GM19463 (cell line): Measurements from ENCODE around the gene C11orf68.
"Not testable (repeated sequence)": the region's sequence is repeated elsewhere in the genome, so short reads cannot be mapped to it uniquely, and the experiment has no call there.

Source experiments
- ATAC-seq: cut with Tn5 transposase; IDR thresholded peaks from one replicate; pipeline ENCODE4 v1.9.1; 2021; ENCODE audit warnings: mild to moderate bottlenecking, moderate library complexity; ENCODE audit not compliant: unreplicated experiment

C11orf68 gene

DNA sequence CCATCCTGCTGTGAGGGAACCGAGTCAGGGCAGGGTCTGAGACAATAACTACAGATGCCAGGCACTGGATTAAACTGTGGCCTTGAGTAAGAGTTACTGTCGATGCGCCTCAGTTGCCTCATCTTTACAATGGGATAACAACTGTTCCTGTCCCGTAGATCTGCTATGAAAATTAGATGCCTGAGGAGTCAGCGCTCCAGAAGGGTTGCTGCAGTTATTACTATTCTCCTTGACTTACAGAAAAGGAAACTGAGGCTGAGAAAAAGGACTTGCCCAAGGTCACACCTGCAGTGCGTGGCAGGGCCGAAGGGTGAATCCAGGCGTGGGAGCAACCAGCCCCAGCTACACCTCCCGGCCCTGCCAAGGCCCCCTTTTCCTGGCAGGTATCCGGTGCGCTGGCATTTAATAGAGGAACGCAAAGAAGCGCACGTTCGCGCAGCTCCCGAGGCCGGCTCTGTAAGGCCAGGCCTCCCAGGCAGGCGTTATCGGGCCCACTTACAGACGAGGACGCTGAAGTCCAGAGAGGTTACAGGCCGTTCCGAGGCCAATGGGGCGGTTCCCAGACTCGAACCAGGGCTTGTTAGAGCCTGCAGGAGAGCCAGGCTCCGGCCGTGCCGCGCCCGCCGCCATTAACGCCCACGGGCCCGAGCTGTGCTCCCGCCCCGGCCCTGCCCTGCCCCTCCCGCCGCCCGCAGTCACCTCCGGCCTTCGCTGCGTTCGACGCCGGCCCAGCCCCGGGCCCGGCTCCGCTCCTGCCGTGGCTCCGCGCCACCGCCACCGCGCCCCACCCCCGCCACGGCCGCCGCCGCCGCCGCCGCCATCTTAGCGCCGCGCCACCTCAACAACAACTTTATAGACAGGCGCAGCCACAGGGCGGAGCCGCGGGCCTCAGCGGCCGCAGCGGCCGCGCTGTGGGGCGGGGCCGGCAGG, at the start of gene C11orf68:
C11orf68 (minus strand) TSS at position 852 of the 930 bp plus-strand sequence; CDS start at position 821, 31 bp downstream.
- peak; percentile 45 for ATAC-seq

DNA sequence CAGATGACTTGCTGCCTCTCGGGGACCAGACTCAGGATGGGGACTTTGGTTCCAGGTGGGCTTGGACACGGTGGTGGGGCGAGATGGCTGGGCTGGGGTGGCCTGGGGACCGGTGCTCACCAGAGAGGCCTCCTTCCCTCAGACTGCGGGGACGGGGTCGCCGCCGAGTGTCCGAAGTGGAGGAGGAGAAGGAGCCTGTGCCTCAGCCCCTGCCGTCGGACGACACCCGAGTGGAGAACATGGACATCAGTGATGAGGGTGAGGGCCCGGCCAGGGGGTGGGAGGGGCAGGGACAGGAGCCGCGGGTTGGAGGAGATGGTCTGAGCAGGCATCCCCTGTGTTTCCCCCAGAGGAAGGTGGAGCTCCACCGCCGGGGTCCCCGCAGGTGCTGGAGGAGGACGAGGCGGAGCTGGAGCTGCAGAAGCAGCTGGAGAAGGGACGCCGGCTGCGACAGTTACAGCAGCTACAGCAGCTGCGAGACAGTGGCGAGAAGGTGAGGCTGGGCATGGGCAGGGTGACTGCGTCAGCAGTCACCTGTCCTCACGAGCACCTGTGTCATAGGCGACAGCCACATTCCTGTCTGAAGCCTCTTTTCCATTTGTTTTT, 48.6 kb upstream of the C11orf68 start:
- ATAC-seq, result no peak

DNA sequence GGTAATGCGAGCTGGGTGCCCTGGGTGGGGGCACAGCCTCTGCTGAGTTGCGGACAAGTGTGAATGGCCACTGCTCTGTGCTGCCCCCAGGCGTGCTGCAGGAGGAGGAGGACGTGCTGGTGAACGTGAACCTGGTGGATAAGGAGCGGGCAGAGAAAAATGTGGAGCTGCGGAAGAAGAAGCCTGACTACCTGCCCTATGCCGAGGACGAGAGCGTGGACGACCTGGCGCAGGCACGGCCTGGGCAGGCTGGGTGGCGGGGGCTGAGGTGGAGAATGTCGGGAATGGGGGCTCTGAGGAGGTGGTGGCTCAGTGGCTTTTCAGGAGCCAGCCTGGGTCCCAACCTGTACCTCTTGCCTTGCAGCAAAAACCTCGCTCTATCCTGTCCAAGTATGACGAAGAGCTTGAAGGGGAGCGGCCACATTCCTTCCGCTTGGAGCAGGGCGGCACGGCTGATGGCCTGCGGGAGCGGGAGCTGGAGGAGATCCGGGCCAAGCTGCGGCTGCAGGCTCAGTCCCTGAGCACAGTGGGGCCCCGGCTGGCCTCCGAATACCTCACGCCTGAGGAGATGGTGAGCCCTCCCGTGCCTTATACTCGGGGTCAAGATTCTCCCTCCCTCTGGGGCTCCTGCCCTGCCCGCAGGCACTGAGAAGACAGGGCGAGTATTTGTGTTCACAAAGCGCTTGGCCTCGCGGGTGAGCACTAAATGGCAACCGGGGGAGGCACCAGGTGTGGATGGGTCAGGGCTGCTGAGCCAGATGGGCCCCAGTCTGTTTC, 47.3 kb upstream of the C11orf68 start:
- no peak for ATAC-seq

DNA sequence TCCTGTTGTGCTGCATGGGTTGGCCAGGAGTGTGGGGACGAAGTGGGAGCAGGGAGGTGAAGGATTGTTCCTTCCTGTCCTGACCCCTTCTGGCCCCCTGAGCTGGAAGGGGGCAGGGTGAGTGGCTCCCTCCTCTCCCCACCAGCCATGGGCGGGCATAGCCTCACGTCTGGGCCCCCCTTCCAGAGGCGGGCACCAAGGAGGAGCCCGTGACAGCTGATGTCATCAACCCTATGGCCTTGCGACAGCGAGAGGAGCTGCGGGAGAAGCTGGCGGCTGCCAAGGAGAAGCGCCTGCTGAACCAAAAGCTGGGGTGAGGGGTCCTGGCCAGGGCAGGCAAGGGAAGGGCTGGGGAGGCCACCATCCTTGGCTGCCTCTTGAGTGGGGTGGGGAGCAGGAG, 46.0 kb upstream of the C11orf68 start:
- ATAC-seq, result no peak

DNA sequence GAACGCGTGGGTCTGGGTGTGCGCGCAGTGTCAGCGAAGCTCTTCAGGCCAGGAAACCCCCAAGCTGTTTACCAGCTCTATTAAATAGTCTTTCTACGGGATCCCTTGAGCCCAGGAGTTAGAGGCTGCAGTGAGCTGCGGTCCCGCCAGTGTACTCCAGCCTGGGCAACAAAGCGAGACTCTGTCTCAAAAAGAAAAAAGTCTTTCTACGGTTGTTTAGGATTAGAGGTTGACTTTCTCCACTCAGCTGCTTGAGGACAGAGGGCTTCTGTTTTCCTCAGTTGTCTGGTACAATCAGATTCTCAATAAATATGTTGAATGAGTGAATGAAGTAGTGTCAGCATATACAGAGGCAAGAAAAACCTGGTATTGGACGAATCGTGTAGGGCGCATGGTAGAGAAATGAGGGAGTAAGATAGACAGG, 43.3 kb upstream of the C11orf68 start:
- ATAC-seq, result no peak

DNA sequence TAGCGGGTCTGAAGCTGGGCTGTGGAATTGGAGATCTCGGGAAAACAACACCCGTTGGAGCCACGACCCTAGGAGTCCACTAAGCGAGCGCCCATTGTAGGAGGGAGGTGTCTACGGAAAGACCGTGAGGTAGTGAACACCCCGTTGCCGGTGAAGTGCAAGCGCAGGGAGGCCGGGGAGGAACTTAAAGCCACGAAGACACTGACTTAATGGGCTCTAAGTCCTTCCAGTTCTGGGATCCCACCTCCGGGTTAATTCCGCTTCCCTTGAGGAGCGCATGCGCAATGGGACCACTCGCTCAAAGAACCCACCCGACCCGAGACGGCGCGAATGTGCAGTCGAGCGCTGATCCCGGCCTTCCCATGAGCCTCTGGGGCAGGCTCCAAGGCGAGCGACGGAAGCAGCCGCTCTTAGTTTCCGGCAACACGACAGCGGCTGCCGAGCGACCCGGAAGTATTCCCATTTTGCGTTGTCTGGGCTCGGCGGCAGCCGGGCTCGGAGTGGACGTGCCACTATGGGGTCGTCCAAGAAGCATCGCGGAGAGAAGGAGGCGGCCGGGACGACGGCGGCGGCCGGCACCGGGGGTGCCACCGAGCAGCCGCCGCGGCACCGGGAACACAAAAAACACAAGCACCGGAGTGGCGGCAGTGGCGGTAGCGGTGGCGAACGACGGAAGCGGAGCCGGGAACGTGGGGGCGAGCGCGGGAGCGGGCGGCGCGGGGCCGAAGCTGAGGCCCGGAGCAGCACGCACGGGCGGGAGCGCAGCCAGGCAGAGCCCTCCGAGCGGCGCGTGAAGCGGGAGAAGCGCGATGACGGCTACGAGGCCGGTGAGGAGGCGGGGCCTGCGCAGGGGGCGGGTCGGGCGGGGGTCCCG, 42.6 kb upstream of the C11orf68 start, which contains the start of gene SART1:
SART1 (plus strand) TSS at position 468 of the 874 bp plus-strand sequence; CDS start at position 515, 47 bp downstream.
- peak; percentile 83 for ATAC-seq

DNA sequence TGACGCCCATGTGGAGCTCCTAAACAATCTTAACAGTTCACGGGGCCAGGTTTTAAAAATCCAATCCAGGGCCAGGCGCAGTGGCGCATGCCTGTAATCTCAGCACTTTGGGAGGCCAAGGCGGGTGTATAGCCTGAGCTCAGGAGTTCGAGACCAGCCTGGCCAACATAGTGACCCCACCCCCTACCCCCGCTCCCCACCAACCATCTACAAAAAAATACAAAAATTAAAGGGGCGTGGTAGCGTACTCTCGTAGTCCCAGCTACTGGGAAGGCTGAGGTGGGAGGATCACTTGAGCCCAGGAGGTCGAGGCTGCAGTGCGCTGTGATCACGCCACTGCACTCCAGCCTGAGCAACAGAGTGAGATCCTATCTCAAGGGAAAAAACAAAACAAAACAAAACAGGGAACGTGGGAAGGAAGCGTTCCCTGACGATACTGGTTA, 42.0 kb upstream of the C11orf68 start:
- ATAC-seq, result no peak

DNA sequence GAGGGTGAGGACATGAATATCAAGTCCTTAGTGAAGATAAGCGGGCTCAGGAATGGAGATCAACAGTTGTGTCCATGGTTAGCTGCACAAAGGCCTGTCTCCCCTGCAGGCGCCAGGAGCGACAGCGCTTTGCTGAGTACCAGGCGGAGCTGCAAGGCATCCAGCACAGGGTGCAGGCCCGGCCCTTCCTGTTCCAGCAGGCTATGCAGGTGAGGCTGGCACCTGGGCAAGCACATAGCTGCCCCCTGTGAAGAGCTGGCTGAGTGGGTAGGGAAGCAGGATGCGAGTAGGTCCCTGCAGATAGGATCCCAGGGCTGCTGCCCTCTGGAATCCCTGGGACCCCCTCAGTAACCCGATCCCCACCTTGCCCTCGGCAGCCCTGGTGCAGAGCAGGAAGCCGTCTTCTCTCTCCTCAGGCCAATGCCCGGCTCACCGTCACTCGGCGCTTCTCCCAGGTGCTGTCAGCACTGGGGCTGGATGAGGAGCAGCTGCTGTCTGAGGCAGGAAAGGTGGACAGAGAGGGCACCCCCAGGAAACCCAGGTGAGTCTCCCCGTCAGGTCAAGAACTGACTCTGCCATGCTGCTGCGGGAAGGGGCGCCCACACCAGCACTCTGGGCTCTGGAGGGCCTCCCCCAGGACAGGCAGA, 40.0 kb upstream of the C11orf68 start:
- ATAC-seq, result no peak

DNA sequence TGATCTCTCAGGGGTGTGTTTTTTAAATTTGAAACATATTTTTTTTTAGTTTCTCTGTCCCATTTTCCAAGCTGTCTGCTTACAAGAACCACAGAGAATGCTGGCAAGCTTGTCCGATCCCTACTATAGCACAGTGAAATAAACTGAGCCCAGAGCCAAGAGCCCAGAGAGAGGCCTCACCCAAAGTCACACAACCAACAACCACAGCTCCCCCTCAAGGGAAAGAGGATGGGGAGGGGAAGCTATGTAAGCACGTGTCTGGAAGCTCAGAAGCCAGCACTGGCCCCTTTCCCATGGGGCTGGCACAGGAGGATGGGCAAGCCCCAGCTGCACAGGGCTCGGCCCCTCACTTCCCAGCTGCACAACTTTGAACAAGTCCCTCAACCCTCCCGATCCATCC, 39.4 kb upstream of the C11orf68 start:
- no peak for ATAC-seq

DNA sequence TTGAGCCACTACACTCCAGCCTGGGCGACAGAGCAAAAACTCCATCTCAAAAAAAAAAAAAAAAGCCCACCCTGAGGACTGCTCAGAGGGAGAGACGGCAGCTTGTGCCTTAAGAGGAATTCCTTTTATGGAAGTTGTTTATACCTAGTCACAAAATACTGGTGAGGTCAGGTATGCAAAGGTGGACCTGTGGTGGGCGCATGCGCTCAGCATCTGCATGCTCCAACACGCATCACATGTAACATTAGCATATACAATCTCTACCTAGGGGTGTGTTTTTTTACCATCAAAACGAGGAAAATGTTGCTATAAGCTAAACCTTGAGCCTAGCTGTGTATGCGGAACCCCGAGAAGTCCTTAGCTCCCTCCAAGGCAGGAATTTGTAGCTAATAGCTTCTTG, 35.9 kb upstream of the C11orf68 start:
- ATAC-seq, result no peak

DNA sequence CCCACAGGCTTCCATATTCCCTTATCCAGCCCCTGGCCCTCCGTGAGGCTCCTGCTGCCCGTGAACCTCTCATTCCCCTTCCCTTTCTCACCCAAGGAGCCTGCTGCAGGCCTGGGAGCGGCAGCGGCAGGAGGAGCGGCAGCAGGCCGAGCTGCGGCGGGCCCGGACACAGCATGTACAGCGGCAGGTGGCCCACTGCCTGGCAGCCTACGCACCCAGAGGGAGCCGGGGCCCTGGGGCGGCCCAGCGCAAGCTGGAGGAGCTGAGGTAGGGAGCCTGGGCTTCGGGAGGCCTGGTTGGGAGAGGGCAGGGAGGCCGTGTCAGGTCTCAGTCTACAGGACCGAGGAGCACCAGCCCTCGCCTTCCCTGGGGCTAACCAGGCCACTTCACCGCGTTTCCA, 34.6 kb upstream of the C11orf68 start:
- no peak for ATAC-seq

DNA sequence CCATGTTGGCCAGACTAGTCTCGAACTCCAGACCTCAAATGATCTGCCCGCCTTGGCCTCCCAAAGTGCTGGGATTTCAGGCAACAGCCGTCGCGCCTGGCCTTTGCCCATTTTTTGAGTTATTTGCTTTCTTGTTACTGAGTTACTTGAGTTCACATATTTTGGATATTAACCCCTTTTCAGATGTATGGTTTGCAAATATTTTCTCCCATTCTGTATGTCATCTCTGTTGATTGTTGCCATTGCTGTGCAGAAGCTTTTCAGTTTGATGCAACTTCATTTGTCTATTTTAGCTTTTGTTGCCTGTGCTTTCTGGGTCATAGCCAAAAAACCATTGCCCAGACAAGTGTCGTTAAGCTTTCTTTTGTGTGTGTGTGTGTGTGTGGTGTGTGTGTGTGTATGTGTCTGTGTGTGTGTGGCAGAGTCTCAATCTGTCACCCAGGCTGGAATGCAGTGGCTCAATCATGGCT, 33.2 kb upstream of the C11orf68 start:
- no peak for ATAC-seq

DNA sequence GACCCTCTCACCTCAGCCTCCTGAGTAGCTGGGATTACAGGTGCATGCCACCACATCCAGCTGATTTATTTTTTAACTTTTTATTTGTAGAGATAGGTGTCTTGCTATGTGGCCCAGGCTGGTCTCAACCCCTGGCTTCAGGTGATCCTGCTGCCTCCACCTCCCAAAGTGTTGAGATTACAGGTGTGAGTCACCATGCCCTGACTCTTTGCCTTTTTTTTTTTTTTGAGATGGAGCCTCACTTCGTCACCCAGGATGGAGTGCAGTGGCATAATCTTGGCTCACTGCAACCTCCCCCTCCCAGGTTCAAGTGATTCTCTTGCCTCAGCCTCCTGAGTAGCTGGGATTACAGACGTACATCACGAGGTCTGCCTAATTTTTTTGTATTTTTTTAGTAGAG, 32.8 kb upstream of the C11orf68 start:
- ATAC-seq, result not testable (repeated sequence)

DNA sequence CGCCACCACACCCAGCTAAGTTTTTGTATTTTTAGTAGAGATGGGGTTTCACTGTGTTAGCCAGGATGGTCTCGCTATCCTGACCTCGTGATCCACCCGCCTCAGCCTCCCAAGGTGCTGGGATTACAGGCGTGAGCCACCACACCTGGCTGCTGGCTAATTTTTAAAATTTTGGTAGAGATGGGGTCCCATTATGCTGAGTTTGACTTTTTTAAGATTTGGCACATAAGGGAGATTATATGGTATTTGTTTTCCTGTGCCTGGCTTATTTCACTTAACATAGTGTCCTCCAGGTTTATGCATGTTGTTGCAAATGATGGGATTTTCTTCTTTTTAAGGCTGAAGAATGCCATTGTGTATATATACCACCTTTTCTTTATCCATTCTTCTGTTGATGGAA, 31.8 kb upstream of the C11orf68 start:
- not testable (repeated sequence) for ATAC-seq

DNA sequence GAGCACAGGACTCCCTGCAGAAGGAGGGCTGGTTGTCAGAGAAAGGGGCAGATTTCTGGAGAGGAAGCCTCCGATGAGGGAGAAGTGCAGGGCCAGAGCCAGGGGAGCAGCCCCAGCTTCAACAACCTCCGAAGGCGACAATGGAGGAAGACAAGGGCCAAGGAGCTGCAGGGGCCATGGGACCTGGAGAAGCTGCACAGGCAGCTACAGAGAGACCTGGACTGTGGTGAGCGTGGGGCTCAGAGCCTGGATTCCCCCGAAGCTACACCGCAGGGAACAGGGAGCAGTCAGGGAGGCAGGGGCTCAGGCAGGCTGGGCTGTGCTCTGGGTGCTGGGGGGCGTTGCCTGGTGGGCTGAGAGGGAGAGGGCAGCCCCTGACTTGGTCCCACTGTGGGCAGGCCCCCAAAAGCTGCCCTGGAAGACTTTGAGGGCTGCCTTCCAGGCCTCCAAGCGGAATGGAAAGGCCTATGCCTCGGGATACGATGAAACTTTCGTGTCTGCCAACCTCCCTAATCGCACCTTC, 28.8 kb upstream of the C11orf68 start:
- no peak for ATAC-seq

DNA sequence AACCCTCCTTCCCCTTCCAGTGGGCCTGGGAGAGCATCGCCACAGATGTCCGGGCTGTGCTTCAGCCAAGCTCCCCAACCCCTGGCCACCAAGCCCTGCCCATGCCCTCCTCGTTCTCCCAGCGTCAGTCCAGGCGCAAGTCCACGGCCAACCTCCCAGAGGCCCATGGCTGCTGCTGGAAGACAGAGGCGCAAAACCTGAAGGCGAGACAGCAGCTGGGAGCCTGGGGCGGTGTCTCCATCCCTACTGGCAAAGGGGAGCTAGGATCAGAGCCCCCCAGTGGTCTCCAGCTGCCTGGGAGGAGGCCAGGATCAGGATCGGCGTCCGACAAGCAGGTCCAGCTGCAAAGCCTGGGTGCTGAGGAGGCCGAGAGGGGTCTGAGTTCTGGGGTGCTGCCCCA, 28.3 kb upstream of the C11orf68 start:
- ATAC-seq, result no peak

DNA sequence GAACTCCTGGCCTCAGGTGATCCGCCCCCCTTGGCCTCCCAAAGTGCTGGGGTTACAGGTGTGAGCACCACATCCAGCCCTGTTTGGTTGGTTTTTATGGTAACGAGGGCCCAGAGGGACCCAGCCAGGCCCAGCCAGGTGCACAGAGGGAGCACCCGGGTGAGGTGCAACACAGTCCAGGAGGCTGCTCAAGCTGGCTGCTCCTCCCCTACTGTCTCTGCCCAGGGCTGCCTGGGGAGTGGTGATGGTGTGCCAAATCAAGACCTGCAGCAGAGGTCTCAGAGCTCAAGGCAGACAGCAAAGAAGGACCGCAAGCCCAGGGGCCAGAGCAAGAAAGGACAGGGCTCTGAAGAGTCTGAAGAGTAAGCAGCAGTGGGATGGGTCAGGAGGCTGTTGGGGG, 27.8 kb upstream of the C11orf68 start:
- no peak for ATAC-seq

DNA sequence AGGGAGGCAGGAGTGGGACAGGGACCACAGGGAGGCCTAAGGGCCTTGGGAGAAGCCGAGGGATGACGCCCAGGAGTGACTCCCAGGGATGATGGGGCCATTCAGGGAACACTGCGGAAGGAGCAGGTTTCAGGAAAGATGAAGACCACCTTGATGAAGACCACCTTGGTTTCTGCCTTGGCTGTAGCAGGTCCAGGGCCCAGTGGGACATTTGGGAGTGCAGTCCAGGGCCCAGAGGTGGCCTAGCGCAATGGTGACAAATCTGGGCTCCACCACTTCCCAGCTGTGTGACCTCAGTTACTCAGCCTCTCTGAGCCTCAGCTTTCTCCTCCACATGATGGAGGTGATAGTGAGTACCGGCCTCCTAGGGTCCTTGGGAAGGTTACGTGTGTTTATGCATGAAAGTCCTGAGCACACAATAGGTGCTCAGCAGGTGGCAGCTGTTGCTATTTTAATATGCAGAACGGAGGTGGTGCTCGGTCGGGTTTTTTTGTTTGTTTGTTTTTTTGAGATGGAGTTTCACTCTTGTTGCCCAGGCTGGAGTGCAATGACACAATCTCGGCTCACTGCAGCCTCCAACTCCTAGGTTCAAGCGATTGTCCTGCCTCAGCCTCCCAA, 27.2 kb upstream of the C11orf68 start:
- ATAC-seq, result no peak

DNA sequence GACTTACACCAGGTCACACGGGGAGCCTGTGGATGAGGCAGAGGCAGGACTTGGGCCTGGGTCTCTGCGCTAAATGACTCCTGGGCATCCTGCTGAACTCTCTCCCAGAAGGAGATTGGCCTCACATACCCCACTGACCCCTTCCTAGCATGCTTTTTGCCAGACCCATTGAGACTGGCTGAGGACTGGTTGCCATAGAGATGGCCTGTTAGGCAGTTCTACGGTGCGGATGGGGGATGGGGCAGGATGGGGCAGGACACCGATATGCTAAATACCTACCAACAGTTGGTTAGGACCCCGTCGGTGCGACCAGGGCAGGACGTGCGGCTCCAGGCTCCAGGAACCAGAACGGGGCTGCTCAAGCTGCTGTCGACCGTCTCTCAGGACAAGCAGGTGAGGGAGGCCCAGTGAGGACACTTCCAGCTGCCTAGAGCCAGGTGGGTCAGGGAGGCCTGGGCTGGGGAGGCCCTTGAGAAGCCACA, 26.6 kb upstream of the C11orf68 start, which contains the start of gene TSGA10IP:
TSGA10IP (plus strand) TSS at position 51 of the 482 bp plus-strand sequence; CDS start at position 247, 196 bp downstream.
- no peak for ATAC-seq
